SK-N-MC (cell line): ENCODE data around the gene PTGS1.

Source experiments
- DNase-seq: peaks from one replicate; pipeline ENCODE4 v3.0.0-alpha.2; 2011; ENCODE audit warnings: low read depth, low spot score
- H3K27ac ChIP-seq: fragments of 200-600 bp; sonication (generic); 2 replicates; pipeline ENCODE4 v1.5.1; 2016; ENCODE audit warnings: mixed run types
- H3K36me3 ChIP-seq: fragments of 200-600 bp; sonication (generic); 2 replicates; pipeline ENCODE4 v1.6.1; 2017; ENCODE audit warnings: antibody characterized with exemption, low read length, mixed read lengths; ENCODE audit not compliant: insufficient read depth
- H3K4me3 ChIP-seq: fragments of 200-600 bp; sonication (generic); 2 replicates; pipeline ENCODE4 v1.5.1; 2016
- H3K9ac ChIP-seq: fragments of 200-600 bp; sonication (generic); 2 replicates; pipeline ENCODE4 v1.8.0; 2017; ENCODE audit warnings: mixed run types, mixed read lengths; ENCODE audit not compliant: insufficient read length
- H3K9me3 ChIP-seq: fragments of 200-600 bp; sonication (generic); 2 replicates; pipeline ENCODE4 v1.6.1; 2017; ENCODE audit warnings: low read depth, mild to moderate bottlenecking, antibody characterized with exemption, low read length, moderate library complexity, mixed read lengths
- EZH2 ChIP-seq: fragments of 200-600 bp; sonication (generic); IDR thresholded peaks from one replicate; pipeline ENCODE4 v1.6.1; 2017; ENCODE audit warnings: antibody characterized with exemption
- FOXP2 ChIP-seq: optimal IDR thresholded peaks from 2 replicates; pipeline ENCODE3; 2011; ENCODE audit warnings: mild to moderate bottlenecking, moderate library complexity; ENCODE audit not compliant: insufficient read depth; ENCODE audit errors: extremely low read length, control extremely low read depth
- POLR2AphosphoS5 ChIP-seq: IDR thresholded peaks from 2 replicates; pipeline ENCODE4 v1.6.1; 2012; ENCODE audit warnings: mild to moderate bottlenecking, low read depth, low read length, borderline replicate concordance

Gene PTGS1

GRCh38 chr9:122418016-122418415 is 47.2 kb downstream of the PTGS1 start:
- H3K9me3 ChIP-seq, result 0 out of 2 replicates have a peak, but pooled peaks cover 2% of the 10 kb centered on the region
- TF ChIP-seq FOXP2 (no peak), EZH2 (no peak), POLR2AphosphoS5 (no peak)

GRCh38 chr9:122420315-122420714 is 49.5 kb downstream of the PTGS1 start:
- no peak overlapping the region for H3K4me3 ChIP-seq
- H3K36me3 ChIP-seq, result no peaks in the 10 kb centered on the region
- 0 out of 2 replicates have a peak, but pooled peaks cover 2% of the 10 kb centered on the region for H3K9me3 ChIP-seq
- no peak overlapping the region for H3K9ac ChIP-seq
- DNase-seq, result no peak
- no peak overlapping the region for H3K27ac ChIP-seq
- TF ChIP-seq EZH2, result no peak
- no peak for TF ChIP-seq POLR2AphosphoS5
- TF ChIP-seq FOXP2, result no peak

More at GRCh38 chr9:122418016-122418415, 47.2 kb downstream of the PTGS1 start:
- Histone ChIP-seq H3K4me3 (no peak overlapping the region), H3K9ac (no peak overlapping the region), H3K36me3 (no peaks in the 10 kb centered on the region), H3K27ac (no peak overlapping the region)
- DNase-seq, result no peak

- H3K9ac ChIP-seq, result no peak overlapping the region
- H3K4me3 ChIP-seq, result no peak overlapping the region
- no peak overlapping the region for H3K27ac ChIP-seq
- H3K9me3 ChIP-seq, result no peaks in the 10 kb centered on the region
- no peak for DNase-seq
- H3K36me3 ChIP-seq, result no peaks in the 10 kb centered on the region
- TF ChIP-seq POLR2AphosphoS5 (no peak), FOXP2 (no peak), EZH2 (no peak)
These were observed 54.3 kb downstream of the PTGS1 start for GRCh38 chr9:122425087-122425486.

GRCh38 chr9:122426723-122427122 is 55.9 kb downstream of the PTGS1 start:
- no peak overlapping the region for H3K9ac ChIP-seq
- no peak for TF ChIP-seq EZH2
- TF ChIP-seq FOXP2, result no peak
- TF ChIP-seq POLR2AphosphoS5, result no peak
- H3K9me3 ChIP-seq, result no peaks in the 10 kb centered on the region
- no peak overlapping the region for H3K27ac ChIP-seq
- no peak overlapping the region for H3K4me3 ChIP-seq
- H3K36me3 ChIP-seq, result no peaks in the 10 kb centered on the region
- DNase-seq, result no peak

- Histone ChIP-seq H3K9me3 (no peaks in the 10 kb centered on the region), H3K36me3 (no peaks in the 10 kb centered on the region), H3K9ac (no peak overlapping the region), H3K27ac (no peak overlapping the region), H3K4me3 (no peak overlapping the region)
- TF ChIP-seq POLR2AphosphoS5, result no peak
- no peak for TF ChIP-seq EZH2
- no peak for TF ChIP-seq FOXP2
- no peak for DNase-seq
These were observed 71.7 kb downstream of the PTGS1 start for GRCh38 chr9:122442568-122442967.

GRCh38 chr9:122444041-122444733 is 73.4 kb downstream of the PTGS1 start:
- Histone ChIP-seq H3K36me3 (no peaks in the 10 kb centered on the region), H3K9ac (no peak overlapping the region), H3K9me3 (no peaks in the 10 kb centered on the region), H3K4me3 (no peak overlapping the region), H3K27ac (no peak overlapping the region)
- no peak for DNase-seq
- TF ChIP-seq POLR2AphosphoS5 (no peak), FOXP2 (no peak), EZH2 (no peak)
